Spleen (tissue), 11 donors: ENCODE results near the gene GSE1. TPM values are rescaled to one million over a fixed set of nuclear protein-coding genes. Genes with fewer than 3 reads are reported as not detected.

Experiments used
- DNase-seq: peaks from one replicate; pipeline ENCODE4 v3.0.0-alpha.2; 2020
- H3K27ac ChIP-seq, 8 donors: fragments of 200-600 bp; sonication (generic) in 7 of 8; 1 replicate in 4 of 8; 2 replicates in 4 of 8; pipeline versions ENCODE4 v1.5.0 to v1.8.0; 2016 to 2021; ENCODE audit warnings: inconsistent platforms in 4 of 8, mild to moderate bottlenecking in 4 of 8, moderate library complexity in 1 of 8
- H3K27me3 ChIP-seq, 7 donors: fragments of 200-600 bp; sonication (generic) in 6 of 7; replicated peaks in 1 of 7; 1 replicate in 4 of 7; 2 replicates in 3 of 7; pipeline versions ENCODE4 v1.5.0 to v1.8.0; 2016 to 2021; ENCODE audit warnings: inconsistent platforms in 3 of 7, mild to moderate bottlenecking in 1 of 7
- H3K36me3 ChIP-seq, 6 donors: fragments of 200-600 bp; sonication (generic) in 5 of 6; 1 replicate in 4 of 6; 2 replicates in 2 of 6; pipeline versions ENCODE4 v1.5.0 to v1.8.0; 2016 to 2021; ENCODE audit warnings: inconsistent platforms in 2 of 6
- H3K4me1 ChIP-seq, 6 donors: fragments of 200-600 bp; sonication (generic) in 5 of 6; 1 replicate in 3 of 6; 2 replicates in 3 of 6; pipeline versions ENCODE4 v1.5.0 to v1.8.0; 2016 to 2021; ENCODE audit warnings: inconsistent platforms in 3 of 6
- H3K4me3 ChIP-seq, 8 donors: fragments of 200-600 bp; sonication (generic) in 7 of 8; 1 replicate in 4 of 8; 2 replicates in 4 of 8; pipeline versions ENCODE4 v1.5.0 to v1.8.0; 2016 to 2021; ENCODE audit warnings: inconsistent platforms in 4 of 8, mild to moderate bottlenecking in 4 of 8, moderate library complexity in 2 of 8
- H3K9me3 ChIP-seq, 8 donors: fragments of 200-600 bp; sonication (generic) in 7 of 8; 1 replicate in 4 of 8; 2 replicates in 4 of 8; pipeline versions ENCODE4 v1.5.0 to v1.8.0; 2016 to 2021; ENCODE audit warnings: inconsistent platforms in 4 of 8
- POLR2A ChIP-seq, 3 donors: fragments of 450-650 bp; IDR thresholded peaks; one replicate each; pipeline ENCODE4 v1.5.1; 2017; ENCODE audit warnings: antibody characterized with exemption in 3 of 3, mild to moderate bottlenecking in 1 of 3
- POLR2AphosphoS5 ChIP-seq, 3 donors: sonication (generic); formaldehyde crosslinking; IDR thresholded peaks; one replicate each; pipeline ENCODE4 v1.5.1; 2017; ENCODE audit warnings: antibody characterized with exemption in 3 of 3
- WGBS, 5 donors: extraction: QIAGEN DNeasy Blood & Tissue Kit in 3 of 5; methylation state at CpG; one replicate each; pipeline versions ENCODE4 v1.1.5 to v1.1.7; 2013 to 2018; 5-methylcytosine and 5-hydroxymethylcytosine counted together
- intact Hi-C: fragments of 100-400 bp; cut with DNase I; formaldehyde crosslinking; loops from one replicate; pipeline ENCODE4 v1.15.0; 2023; ENCODE audit warnings: low total_unique reads
- polyA plus RNA-seq, 3 donors: library from polyadenylated mRNA; stranded (reverse); fragments of 200-250 nt; gene quantifications; one replicate each; pipeline ENCODE4 v1.2.1, GENCODE V29; 2013
- total RNA-seq, 7 donors: library from RNA; depleted of rRNA in 3 of 7; stranded (reverse); fragments of >200 nt in 3 of 7; fragmentation: NEBNext Ultra II Directional in 4 of 7; extraction: Animal tissue kit (Norgen Biotek cat#: 25700) in 4 of 7; gene quantifications; one replicate each; pipeline versions ENCODE4 v1.1.0 to v1.2.1, GENCODE V29; 2016 to 2021
- TF ChIP-seq, protein P1 (sequence below), 11 experiments: fragments of 200-600 bp in 7 of 11; fragments of 450-650 bp in 4 of 11; sonication (generic) in 4 of 11; IDR thresholded peaks in 8 of 11; conservative IDR thresholded peaks in 3 of 11; 1 replicate in 7 of 11; 2 replicates in 4 of 11; pipeline versions ENCODE4 v1.4.0 to v1.8.0; 2016 to 2021; ENCODE audit warnings: antibody characterized with exemption in 11 of 11, inconsistent platforms in 4 of 11, mild to moderate bottlenecking in 1 of 11
- donor health status: healthy with polysubstance abuse.
- donor health status: DM: no; HTN: no; CAD: no; lungs with moderate emphysema.
- donor health status: DM: no; HTN: no; CAD: no.
- donor health status: Bipolar disorder and iron deficiency.
- donor health status: healthy.
- donor health status: DM: no; HTN: no; CAD: no.
- donor health status: DM: yes; HTN: yes; CAD: no.

GSE1 gene
- total and polyA plus RNA-seq, 10 donors: 7.4 to 121 (median 86.3) TPM

DNA sequence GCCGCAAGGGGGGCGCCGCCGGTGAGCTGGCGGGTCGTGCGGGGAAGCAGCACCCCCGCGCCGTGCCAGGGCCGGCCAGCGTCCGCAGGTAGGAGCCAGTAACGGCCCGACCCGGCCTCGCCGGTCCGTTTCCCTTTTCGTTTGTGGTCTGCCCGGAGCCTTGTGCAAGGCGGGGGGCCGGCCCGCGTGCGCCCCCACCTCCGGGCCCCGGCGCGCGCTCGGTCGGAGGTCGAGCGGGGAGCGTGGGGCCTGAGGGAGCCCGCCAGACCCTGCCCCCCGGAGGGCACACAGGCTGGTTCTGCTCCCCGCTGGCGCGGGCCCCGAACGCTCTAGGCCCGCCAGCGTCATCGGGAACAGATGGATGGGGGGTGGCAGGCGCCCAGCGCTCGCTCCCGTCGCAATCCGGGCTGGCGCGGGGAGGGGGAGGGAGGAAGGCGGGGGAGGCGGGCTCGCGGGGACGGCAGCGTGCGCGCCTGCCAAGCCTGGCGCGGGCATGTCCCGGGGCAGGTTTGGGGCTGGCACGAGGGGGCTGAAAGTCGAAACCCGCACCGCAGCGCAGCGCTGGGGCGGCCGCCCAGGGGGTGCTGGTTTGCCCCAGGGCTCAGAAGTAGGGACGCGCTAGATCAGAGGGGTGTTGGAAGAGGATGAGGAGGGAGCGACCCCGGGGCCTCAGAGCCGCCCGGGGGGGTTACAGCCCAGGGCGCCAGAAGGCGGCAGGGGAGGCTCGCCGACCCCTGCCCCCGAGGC is 1.5 kb upstream of the GSE1 start:
- Histone ChIP-seq H3K36me3 (no peaks in the 10 kb centered on the region), H3K4me1 (peaks cover 63 to 100% (median 91%) of the 10 kb centered on the region in 6 donors), H3K4me3 (peak overlapping the region; percentile 52 to 88 (median 58)), H3K27me3 (peaks cover 0 to 28% (median 0%) of the 10 kb centered on the region in 7 donors), H3K27ac (peak overlapping the region; percentile 66 to 84 (median 77)), H3K9me3 (no peaks in the 10 kb centered on the region)
- WGBS, 5 donors: 0 to 2% (median 1%) methylated on average over 27 to 84 of the region's 84 CpGs
- intact Hi-C loops: loop anchor here (5.0 kb wide), 1 partner anchor 189 kb away; no protein-coding TSS in a partner anchor
- peak in 2 of 3 donors; percentile 59 to 60 for TF ChIP-seq POLR2AphosphoS5 (IDR thresholded peaks at IDR 0.05)
- no peak for TF ChIP-seq POLR2A (IDR thresholded peaks at IDR 0.05)
- DNase-seq: peak; percentile 89

DNA sequence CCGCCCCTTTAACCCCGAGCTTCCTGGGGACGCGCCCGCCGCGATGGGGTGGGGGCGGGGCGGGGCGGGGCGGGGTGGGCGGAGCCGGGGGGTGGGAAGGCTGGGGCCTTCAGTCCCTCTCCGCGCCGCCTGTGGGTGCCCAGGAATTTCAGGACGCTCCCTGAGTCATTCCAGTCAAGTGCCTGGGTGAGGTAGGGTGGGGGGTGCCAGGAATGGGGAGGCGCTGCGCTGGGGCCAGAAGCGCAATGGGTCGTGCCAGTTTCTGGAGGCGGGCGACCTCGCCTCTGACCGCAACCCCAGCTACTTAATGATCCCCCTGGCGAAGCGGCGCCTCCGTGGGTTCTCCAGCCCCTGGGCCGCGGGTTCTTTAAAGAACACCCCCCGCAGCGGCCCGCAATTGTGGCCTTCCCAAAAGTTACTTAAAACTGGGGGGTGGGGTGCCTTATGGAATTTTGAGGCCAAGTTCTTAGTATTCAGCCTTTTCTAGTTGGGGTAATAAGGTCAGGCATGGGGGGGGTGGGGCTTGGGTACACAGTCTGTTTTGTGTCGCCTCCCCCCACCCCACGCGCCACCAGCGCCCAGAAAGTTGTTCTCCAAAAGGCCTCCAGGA is 826 bp upstream of the GSE1 start:
- peaks cover 0 to 28% (median 0%) of the 10 kb centered on the region in 7 donors for H3K27me3 ChIP-seq
- H3K4me1 ChIP-seq: peaks cover 62 to 100% (median 91%) of the 10 kb centered on the region in 6 donors
- peak overlapping the region; percentile 66 to 84 (median 77) for H3K27ac ChIP-seq
- TF ChIP-seq, protein P1, sequence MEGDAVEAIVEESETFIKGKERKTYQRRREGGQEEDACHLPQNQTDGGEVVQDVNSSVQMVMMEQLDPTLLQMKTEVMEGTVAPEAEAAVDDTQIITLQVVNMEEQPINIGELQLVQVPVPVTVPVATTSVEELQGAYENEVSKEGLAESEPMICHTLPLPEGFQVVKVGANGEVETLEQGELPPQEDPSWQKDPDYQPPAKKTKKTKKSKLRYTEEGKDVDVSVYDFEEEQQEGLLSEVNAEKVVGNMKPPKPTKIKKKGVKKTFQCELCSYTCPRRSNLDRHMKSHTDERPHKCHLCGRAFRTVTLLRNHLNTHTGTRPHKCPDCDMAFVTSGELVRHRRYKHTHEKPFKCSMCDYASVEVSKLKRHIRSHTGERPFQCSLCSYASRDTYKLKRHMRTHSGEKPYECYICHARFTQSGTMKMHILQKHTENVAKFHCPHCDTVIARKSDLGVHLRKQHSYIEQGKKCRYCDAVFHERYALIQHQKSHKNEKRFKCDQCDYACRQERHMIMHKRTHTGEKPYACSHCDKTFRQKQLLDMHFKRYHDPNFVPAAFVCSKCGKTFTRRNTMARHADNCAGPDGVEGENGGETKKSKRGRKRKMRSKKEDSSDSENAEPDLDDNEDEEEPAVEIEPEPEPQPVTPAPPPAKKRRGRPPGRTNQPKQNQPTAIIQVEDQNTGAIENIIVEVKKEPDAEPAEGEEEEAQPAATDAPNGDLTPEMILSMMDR (IDR thresholded peaks at IDR 0.05 in 8 of 11, conservative IDR thresholded peaks at IDR 0.05 in 3 of 11): no peak
- TF ChIP-seq POLR2AphosphoS5 (IDR thresholded peaks at IDR 0.05): no peak
- no peak for TF ChIP-seq POLR2A (IDR thresholded peaks at IDR 0.05)
- intact Hi-C loops: loop anchor here (5.0 kb wide), 1 partner anchor 190 kb away; no protein-coding TSS in a partner anchor
- no peaks in the 10 kb centered on the region for H3K36me3 ChIP-seq
- H3K4me3 ChIP-seq: peak overlapping the region; percentile 52 to 88 (median 58)
- WGBS, 5 donors: 0 to 2% (median 1%) methylated on average over 20 to 38 of the region's 38 CpGs
- DNase-seq: peak; percentile 83
- H3K9me3 ChIP-seq: no peaks in the 10 kb centered on the region

DNA sequence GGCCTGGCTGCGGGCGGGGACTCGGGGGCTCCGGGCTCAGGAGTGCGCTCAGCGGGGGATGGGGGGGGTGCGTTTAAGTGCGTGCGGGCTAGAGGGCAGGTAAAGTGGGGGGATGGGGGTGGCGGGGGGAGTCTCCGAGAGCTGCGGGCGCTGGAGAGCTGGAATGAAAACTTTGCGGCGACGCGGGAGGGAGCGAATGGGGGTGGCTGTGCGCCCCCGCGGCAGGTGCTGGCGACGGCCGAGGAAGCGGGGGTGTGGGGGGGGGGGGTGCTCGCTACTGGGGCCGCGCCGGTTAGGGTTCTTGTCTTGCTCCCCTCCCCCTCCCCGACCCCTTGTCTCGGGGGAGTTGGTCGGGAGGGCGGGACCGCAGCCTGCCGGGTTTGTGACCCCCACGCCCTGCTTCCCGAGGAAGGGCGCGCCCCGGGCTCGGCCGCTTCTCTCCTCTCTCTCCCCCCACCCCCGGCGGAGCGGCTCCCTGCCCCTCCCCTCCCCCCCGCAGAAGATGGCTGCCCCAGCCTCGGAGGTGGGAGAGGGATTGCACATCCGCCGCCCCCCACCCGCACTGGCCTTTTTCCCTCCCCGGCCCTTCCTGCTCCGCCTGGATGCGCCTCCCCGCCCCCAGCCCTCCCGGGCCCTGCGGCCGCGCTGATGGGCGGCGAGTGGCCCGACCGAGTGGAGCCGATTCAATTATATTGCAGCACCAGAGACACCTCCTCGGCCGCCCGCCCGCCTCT is 649 bp downstream of the GSE1 start:
- Histone ChIP-seq H3K4me1 (peaks cover 59 to 100% (median 91%) of the 10 kb centered on the region in 6 donors), H3K4me3 (peak overlapping the region; percentile 52 to 88 (median 58)), H3K36me3 (peaks cover 0 to 6% (median 0%) of the 10 kb centered on the region in 6 donors), H3K9me3 (no peaks in the 10 kb centered on the region), H3K27ac (peak overlapping the region in 7 of 8 donors; percentile 65 to 84 (median 78)), H3K27me3 (peaks cover 0 to 28% (median 0%) of the 10 kb centered on the region in 7 donors)
- intact Hi-C loops: loop anchor here (5.0 kb wide), 1 partner anchor 191 kb away; no protein-coding TSS in a partner anchor
- TF ChIP-seq POLR2AphosphoS5 (IDR thresholded peaks at IDR 0.05): no peak
- TF ChIP-seq, protein P1 (IDR thresholded peaks at IDR 0.05 in 8 of 11, conservative IDR thresholded peaks at IDR 0.05 in 3 of 11): no peak
- TF ChIP-seq POLR2A (IDR thresholded peaks at IDR 0.05): no peak
- peak; percentile 87 for DNase-seq
- 1 to 3% (median 2%) methylated on average over 22 to 66 of the region's 67 CpGs for WGBS, 5 donors

DNA sequence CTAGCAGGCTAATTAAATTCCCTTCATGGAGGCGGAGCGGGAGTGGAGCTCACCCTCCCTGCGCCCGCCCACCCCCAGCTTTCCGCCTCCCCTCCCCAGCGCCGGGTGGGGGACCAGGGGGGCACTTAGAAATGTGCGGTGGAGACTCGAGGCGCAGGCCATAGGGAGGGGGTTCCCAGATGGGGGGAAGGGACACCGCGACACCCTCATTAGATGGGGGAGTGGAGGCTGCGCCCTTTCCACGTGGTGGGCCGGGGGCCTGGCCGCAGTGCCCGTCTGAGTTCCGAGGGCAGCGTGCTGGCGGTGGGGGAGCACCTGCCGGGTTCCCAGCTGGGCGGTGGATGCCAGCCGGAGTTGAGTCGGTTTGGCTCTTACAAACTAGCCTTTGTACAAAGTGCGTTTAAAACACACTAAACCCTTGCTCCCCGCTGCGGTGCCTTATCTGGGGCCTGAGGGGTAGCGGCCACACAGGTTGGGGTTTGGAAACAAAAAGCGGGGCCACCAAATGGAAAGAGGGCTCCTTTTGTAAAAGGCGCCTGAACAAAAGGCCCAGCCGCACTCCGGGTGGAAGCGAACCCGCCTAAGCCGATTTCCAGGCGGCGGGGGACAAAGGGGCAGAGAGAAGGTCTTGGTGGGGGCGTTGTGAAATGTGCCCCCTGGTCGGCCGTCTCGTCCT is 1.4 kb downstream of the GSE1 start:
- H3K27me3 ChIP-seq: peaks cover 0 to 28% (median 0%) of the 10 kb centered on the region in 7 donors
- peak overlapping the region; percentile 52 to 88 (median 58) for H3K4me3 ChIP-seq
- H3K9me3 ChIP-seq: no peaks in the 10 kb centered on the region
- TF ChIP-seq POLR2A (IDR thresholded peaks at IDR 0.05) (no peak), POLR2AphosphoS5 (IDR thresholded peaks at IDR 0.05) (no peak)
- TF ChIP-seq, protein P1 (IDR thresholded peaks at IDR 0.05 in 8 of 11, conservative IDR thresholded peaks at IDR 0.05 in 3 of 11): no peak
- peak overlapping the region in 7 of 8 donors; percentile 35 to 84 (median 78) for H3K27ac ChIP-seq
- H3K36me3 ChIP-seq: peaks cover 0 to 8% (median 0%) of the 10 kb centered on the region in 6 donors
- DNase-seq: peak; percentile 84
- 36 to 44% (median 42%) methylated on average over 30 to 41 of the region's 41 CpGs for WGBS, 5 donors
- intact Hi-C loops: loop anchor here (5.0 kb wide), 1 partner anchor 192 kb away; no protein-coding TSS in a partner anchor
- peaks cover 54 to 100% (median 87%) of the 10 kb centered on the region in 6 donors for H3K4me1 ChIP-seq
